ENCODE data around the gene MIB1.

MIB1 gene

GRCh38 chr18:21894619-21895367, 154.2 kb downstream of the MIB1 start:
- DNase-seq (ENCODE audit: low read depth), result no peak

- DNase-seq (ENCODE audit: low read depth), result no peak
These were observed 156.2 kb downstream of the MIB1 start for GRCh38 chr18:21896732-21897336.

GRCh38 chr18:21897811-21898210, 157.2 kb downstream of the MIB1 start:
- DNase-seq (ENCODE audit: low read depth), result no peak

GRCh38 chr18:21900605-21901352, 160.2 kb downstream of the MIB1 start:
- no peak for DNase-seq (ENCODE audit: low read depth)

- DNase-seq (ENCODE audit: low read depth), result no peak
These were observed 160.9 kb downstream of the MIB1 start for GRCh38 chr18:21901423-21901945.

GRCh38 chr18:21903709-21904108, 163.1 kb downstream of the MIB1 start:
- no peak for DNase-seq (ENCODE audit: low read depth)

GRCh38 chr18:21904856-21905255, 164.3 kb downstream of the MIB1 start:
- DNase-seq (ENCODE audit: low read depth), result no peak

- DNase-seq (ENCODE audit: low read depth), result no peak
These were observed 166.9 kb downstream of the MIB1 start for GRCh38 chr18:21907451-21907850.

GRCh38 chr18:21908711-21909110, 168.1 kb downstream of the MIB1 start:
- DNase-seq (ENCODE audit: low read depth), result no peak

GRCh38 chr18:21910906-21911305, 170.3 kb downstream of the MIB1 start:
- DNase-seq (ENCODE audit: low read depth), result no peak

GRCh38 chr18:21911551-21911950, 171.0 kb downstream of the MIB1 start:
- no peak for DNase-seq (ENCODE audit: low read depth)

- no peak for DNase-seq (ENCODE audit: low read depth)
These were observed 172.0 kb downstream of the MIB1 start for GRCh38 chr18:21912339-21913239.

GRCh38 chr18:21914739-21915319, 174.2 kb downstream of the MIB1 start:
- DNase-seq (ENCODE audit: low read depth), result no peak

GRCh38 chr18:21915546-21915945, 175.0 kb downstream of the MIB1 start:
- no peak for DNase-seq (ENCODE audit: low read depth)

- no peak for DNase-seq (ENCODE audit: low read depth)
These were observed 176.0 kb downstream of the MIB1 start for GRCh38 chr18:21916594-21916993.

- DNase-seq (ENCODE audit: low read depth), result no peak
These were observed 178.1 kb downstream of the MIB1 start for GRCh38 chr18:21918693-21919092.

All from activated T-helper 9 cell treated with anti-CD3 and anti-CD28 coated beads, Interleukin-2, amount 50 U/mL, for 16 hours (primary cell).